ENCODE data around the gene TMEM150B.

DNA sequence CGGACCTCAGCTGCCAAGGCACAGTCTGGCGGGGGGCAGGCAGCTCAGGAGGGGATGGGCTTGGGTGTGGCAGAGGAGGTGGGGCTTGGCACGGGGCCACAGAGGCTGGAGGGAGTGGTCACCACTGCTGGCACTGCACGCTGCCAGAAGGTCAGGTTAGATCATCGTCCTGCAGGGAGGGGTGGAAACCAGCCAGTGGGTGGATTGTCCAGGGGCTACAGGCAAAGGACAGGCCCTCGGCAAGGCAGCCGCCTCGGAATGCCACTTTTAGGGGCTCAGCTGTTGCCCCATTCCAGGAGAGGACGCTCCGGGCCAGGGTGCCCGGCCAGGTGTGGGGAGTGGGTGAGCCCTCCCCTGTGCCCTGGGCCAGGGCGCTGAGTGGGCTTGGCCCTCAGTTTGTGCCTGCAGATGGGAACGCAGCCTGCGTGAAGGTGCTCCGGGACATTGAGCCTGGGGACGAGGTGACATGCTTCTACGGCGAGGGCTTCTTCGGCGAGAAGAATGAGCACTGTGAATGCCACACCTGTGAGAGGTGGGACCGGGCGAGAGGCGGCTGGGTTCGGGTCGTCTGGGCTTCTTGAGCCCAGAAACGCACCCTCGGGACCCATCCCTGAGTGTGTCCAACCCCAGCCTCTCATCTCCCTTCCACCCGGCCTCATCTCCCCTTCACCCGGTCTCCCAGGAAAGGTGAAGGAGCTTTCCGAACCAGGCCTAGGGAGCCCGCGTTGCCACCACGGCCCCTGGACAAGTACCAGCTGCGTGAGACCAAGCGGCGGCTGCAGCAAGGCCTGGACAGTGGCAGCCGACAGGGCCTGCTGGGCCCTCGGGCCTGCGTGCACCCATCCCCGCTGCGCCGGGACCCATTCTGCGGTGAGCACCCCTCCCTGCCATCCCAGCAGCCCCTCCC lies 20.9 kb upstream of the TMEM150B start:
- TF ChIP-seq, protein P1, sequence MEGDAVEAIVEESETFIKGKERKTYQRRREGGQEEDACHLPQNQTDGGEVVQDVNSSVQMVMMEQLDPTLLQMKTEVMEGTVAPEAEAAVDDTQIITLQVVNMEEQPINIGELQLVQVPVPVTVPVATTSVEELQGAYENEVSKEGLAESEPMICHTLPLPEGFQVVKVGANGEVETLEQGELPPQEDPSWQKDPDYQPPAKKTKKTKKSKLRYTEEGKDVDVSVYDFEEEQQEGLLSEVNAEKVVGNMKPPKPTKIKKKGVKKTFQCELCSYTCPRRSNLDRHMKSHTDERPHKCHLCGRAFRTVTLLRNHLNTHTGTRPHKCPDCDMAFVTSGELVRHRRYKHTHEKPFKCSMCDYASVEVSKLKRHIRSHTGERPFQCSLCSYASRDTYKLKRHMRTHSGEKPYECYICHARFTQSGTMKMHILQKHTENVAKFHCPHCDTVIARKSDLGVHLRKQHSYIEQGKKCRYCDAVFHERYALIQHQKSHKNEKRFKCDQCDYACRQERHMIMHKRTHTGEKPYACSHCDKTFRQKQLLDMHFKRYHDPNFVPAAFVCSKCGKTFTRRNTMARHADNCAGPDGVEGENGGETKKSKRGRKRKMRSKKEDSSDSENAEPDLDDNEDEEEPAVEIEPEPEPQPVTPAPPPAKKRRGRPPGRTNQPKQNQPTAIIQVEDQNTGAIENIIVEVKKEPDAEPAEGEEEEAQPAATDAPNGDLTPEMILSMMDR (IDR thresholded peaks at IDR 0.05; ENCODE audit: borderline replicate concordance, extremely low read depth, low read length, poor library complexity, severe bottlenecking) = no peak
- no peak for TF ChIP-seq EZH2 (IDR thresholded peaks at IDR 0.05; ENCODE audit: borderline replicate concordance, low read depth, low read length, severe bottlenecking)

Measured in DND-41 (cell line).